ENCODE data around the gene NCSTN. TPM values are rescaled to one million over a fixed set of nuclear protein-coding genes. Genes with fewer than 3 reads are reported as not detected.
A peak's percentile ranks its signal among the peaks of the same experiment; 100 is the strongest.

Gene NCSTN
- total and polyA plus RNA-seq, 9 of the 15 experiments (the other 6 are each of a cell fraction or from before 2014, with no cell fraction given), result 21.3 to 91.1 (median 57.9) TPM

GRCh38 chr1:160342953-160343869 lies at the start of gene NCSTN, which contains the start of gene COPA (continued):
- TF ChIP-seq ZC3H4 (CRISPR knock-in tag; IDR thresholded peaks at IDR 0.05; ENCODE audit: borderline replicate concordance) (no peak), NR4A1 (CRISPR knock-in tag; IDR thresholded peaks at IDR 0.05) (no peak), NR4A1 (tag; IDR thresholded peaks at IDR 0.05) (no peak), YBX1 (IDR thresholded peaks at IDR 0.05) (no peak), FOXJ2 (tag; IDR thresholded peaks at IDR 0.05) (no peak), TSC22D4 (tag; IDR thresholded peaks at IDR 0.05) (no peak), HIVEP1 (CRISPR knock-in tag; IDR thresholded peaks at IDR 0.05) (no peak), ZBTB33 (CRISPR knock-in tag; IDR thresholded peaks at IDR 0.05) (peak; percentile 28; the same call in 1 of the 2 replicates), TAF1 (IDR thresholded peaks at IDR 0.05; ENCODE audit: control insufficient read depth, extremely low read depth, insufficient read depth, low read length, severe bottlenecking) (peak; percentile 98), IRF2 (CRISPR knock-in tag; IDR thresholded peaks at IDR 0.05) (no peak), GABPB2 (CRISPR knock-in tag; conservative IDR thresholded peaks at IDR 0.05) (no peak), MTA2 (IDR thresholded peaks at IDR 0.05; ENCODE audit: low read depth) (no peak), MEF2D (tag; conservative IDR thresholded peaks at IDR 0.05; ENCODE audit: low read depth) (0 out of 2 replicates have a peak, but pooled peaks have one; percentile 15), MYBL2 (IDR thresholded peaks at IDR 0.05; ENCODE audit: low read depth) (no peak), MYBL2 (CRISPR knock-in tag; IDR thresholded peaks at IDR 0.05; ENCODE audit: borderline replicate concordance) (no peak), MLLT1 (IDR thresholded peaks at IDR 0.05) (peak in 1 of 2 experiments; percentile 64; a peak in 3 of 4 replicates), ZNF778 (CRISPR knock-in tag; IDR thresholded peaks at IDR 0.05) (no peak), ZNF197 (CRISPR knock-in tag; IDR thresholded peaks at IDR 0.05; ENCODE audit: low read depth) (no peak), XRCC3 (IDR thresholded peaks at IDR 0.05) (no peak), TOE1 (IDR thresholded peaks at IDR 0.05; ENCODE audit: borderline replicate concordance) (peak; percentile 78), TOE1 (CRISPR knock-in tag; IDR thresholded peaks at IDR 0.05; ENCODE audit: borderline replicate concordance, low read depth) (no peak)
- TF ChIP-seq, protein P1, sequence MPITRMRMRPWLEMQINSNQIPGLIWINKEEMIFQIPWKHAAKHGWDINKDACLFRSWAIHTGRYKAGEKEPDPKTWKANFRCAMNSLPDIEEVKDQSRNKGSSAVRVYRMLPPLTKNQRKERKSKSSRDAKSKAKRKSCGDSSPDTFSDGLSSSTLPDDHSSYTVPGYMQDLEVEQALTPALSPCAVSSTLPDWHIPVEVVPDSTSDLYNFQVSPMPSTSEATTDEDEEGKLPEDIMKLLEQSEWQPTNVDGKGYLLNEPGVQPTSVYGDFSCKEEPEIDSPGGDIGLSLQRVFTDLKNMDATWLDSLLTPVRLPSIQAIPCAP (CRISPR knock-in tag; IDR thresholded peaks at IDR 0.05; ENCODE audit: borderline replicate concordance), result no peak
- TF ChIP-seq, protein P2, sequence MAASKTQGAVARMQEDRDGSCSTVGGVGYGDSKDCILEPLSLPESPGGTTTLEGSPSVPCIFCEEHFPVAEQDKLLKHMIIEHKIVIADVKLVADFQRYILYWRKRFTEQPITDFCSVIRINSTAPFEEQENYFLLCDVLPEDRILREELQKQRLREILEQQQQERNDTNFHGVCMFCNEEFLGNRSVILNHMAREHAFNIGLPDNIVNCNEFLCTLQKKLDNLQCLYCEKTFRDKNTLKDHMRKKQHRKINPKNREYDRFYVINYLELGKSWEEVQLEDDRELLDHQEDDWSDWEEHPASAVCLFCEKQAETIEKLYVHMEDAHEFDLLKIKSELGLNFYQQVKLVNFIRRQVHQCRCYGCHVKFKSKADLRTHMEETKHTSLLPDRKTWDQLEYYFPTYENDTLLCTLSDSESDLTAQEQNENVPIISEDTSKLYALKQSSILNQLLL (CRISPR knock-in tag; IDR thresholded peaks at IDR 0.05; ENCODE audit: borderline replicate concordance), result no peak
